BLaER1 treated with 17β-estradiol and CSF1 and Interleukin-3, amounts not matched to agents 10 nM and 100 nM (cell line): ENCODE data around the gene MPRIP.
A peak's percentile ranks its signal among the peaks of the same experiment; 100 is the strongest.
"Not testable (repeated sequence)": the region's sequence is repeated elsewhere in the genome, so short reads cannot be mapped to it uniquely, and the experiment has no call there.

Experiments
- H3K27ac ChIP-seq, 11 experiments: shearing (Covaris generic); formaldehyde crosslinking; 2 replicates each; pipeline ENCODE4 v1.8.1; 2022
- H3K27me3 ChIP-seq, 11 experiments: shearing (Covaris generic); formaldehyde crosslinking; 2 replicates each; pipeline ENCODE4 v1.8.1; 2022
- H3K36me3 ChIP-seq, 11 experiments: shearing (Covaris generic); formaldehyde crosslinking; 2 replicates each; pipeline ENCODE4 v1.8.1; 2022
- H3K4me1 ChIP-seq, 10 experiments: shearing (Covaris generic); formaldehyde crosslinking; 2 replicates each; pipeline ENCODE4 v1.8.1; 2022
- H3K4me2 ChIP-seq, 11 experiments: shearing (Covaris generic); formaldehyde crosslinking; 2 replicates each; pipeline ENCODE4 v1.8.1; 2022
- H3K4me3 ChIP-seq, 10 experiments: shearing (Covaris generic); formaldehyde crosslinking; 2 replicates each; pipeline ENCODE4 v1.8.1; 2022
- H3K9ac ChIP-seq, 11 experiments: shearing (Covaris generic); formaldehyde crosslinking; 2 replicates each; pipeline ENCODE4 v1.8.1; 2022
- H3K9me3 ChIP-seq, 11 experiments: shearing (Covaris generic); formaldehyde crosslinking; replicated peaks in 1 of 11; 2 replicates each; pipeline ENCODE4 v1.8.1; 2022
- H4K20me1 ChIP-seq, 11 experiments: shearing (Covaris generic); formaldehyde crosslinking; 2 replicates each; pipeline ENCODE4 v1.8.1; 2022
- Cebpa-rat ChIP-seq, 11 experiments: shearing (Covaris generic); IDR thresholded peaks; 2 replicates each; pipeline ENCODE4 v1.8.1; 2022

Gene MPRIP

GRCh38 chr17:17182598-17183136 lies 140.4 kb downstream of the MPRIP start:
- H3K4me2 ChIP-seq, result peak overlapping the region; percentile 59 to 98 (median 95)

GRCh38 chr17:17183744-17184143 lies 141.5 kb downstream of the MPRIP start:
- Histone ChIP-seq H3K36me3 (peaks cover 26 to 71% (median 55%) of the 10 kb centered on the region in 11 experiments), H3K9ac (peak overlapping the region in 8 of 11 experiments; percentile 54 to 79 (median 73); a peak in 14 of 22 replicates), H3K4me3 (0 out of 20 replicates have a peak overlapping the region, but pooled peaks of 1 of the 10 experiments have one; percentile 15), H4K20me1 (peaks cover 0 to 37% (median 0%) of the 10 kb centered on the region in 11 experiments; a peak in 10 of 22 replicates), H3K4me2 (peak overlapping the region; percentile 76 to 98 (median 95)), H3K4me1 (peaks cover 72 to 100% (median 100%) of the 10 kb centered on the region in 10 experiments), H3K9me3 (no peaks in the 10 kb centered on the region), H3K27me3 (no peaks in the 10 kb centered on the region), H3K27ac (peak overlapping the region in 9 of 11 experiments; percentile 61 to 89 (median 84); a peak in 16 of 22 replicates)
- no peak for TF ChIP-seq Cebpa-rat (IDR thresholded peaks at IDR 0.05)

More at GRCh38 chr17:17182598-17183136, 140.4 kb downstream of the MPRIP start:
- Histone ChIP-seq H3K9me3 (no peaks in the 10 kb centered on the region), H3K36me3 (peaks cover 32 to 71% (median 56%) of the 10 kb centered on the region in 11 experiments), H3K4me1 (peaks cover 69 to 100% (median 100%) of the 10 kb centered on the region in 10 experiments), H3K27ac (peak overlapping the region in 9 of 11 experiments; percentile 53 to 89 (median 84); a peak in 18 of 22 replicates), H4K20me1 (peaks cover 0 to 37% (median 0%) of the 10 kb centered on the region in 11 experiments; a peak in 10 of 22 replicates), H3K4me3 (peak overlapping the region in 7 of 10 experiments; percentile 23 to 53 (median 46); a peak in 12 of 20 replicates), H3K27me3 (no peaks in the 10 kb centered on the region), H3K9ac (peak overlapping the region in 10 of 11 experiments; percentile 1 to 81 (median 72); a peak in 18 of 22 replicates)
- TF ChIP-seq Cebpa-rat (IDR thresholded peaks at IDR 0.05), result no peak

DNA sequence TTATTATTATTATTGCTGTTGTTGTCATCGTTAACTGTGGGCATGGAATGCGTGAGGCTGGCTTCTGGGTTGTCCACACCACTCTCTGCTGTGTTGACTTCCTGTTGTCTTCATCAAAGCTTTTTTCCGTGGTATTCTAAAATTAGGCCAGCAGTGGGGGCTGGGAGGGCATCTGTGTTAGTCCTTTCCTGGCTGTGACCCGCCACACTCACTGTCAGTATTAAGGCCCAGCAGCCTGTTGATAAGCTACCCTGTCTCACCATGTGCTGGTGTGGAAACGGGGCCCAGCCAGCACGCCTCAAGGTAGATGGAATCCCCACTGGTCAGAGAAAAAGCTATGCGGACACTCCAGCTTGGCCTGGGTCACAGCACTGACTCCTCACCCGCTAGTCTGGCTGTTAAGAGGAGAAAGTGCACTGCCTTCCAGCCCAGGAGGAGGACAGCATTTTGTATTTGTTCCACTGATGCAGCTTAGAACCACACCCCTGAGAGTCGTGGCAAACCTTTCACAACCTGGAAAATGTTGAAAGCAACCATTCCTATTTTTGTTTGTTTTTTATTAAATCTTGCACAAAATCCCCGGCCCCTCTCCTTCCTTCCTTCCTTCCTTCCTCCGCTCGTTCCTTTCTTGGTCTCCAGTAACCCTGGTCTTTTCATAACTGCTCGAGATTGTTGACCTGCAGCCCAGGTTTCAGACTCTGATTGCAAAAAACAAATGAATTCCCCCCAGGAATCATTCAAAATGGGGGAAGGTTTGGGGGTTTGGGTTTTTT lies 142.9 kb downstream of the MPRIP start:
- H3K9ac ChIP-seq, result peak overlapping the region in 9 of 11 experiments; percentile 45 to 79 (median 71); a peak in 16 of 22 replicates
- peaks cover 86 to 100% (median 100%) of the 10 kb centered on the region in 10 experiments for H3K4me1 ChIP-seq
- not testable (repeated sequence) for H3K27me3 ChIP-seq, H3K9me3 ChIP-seq
- peak overlapping the region; percentile 76 to 98 (median 95) for H3K4me2 ChIP-seq
- peak overlapping the region in 7 of 10 experiments; percentile 17 to 51 (median 37); a peak in 9 of 20 replicates for H3K4me3 ChIP-seq
- peaks cover 16 to 66% (median 56%) of the 10 kb centered on the region in 11 experiments for H3K36me3 ChIP-seq
- peak in 6 of 11 experiments; percentile 51 to 84 (median 72); a peak in 9 of 22 replicates for TF ChIP-seq Cebpa-rat (IDR thresholded peaks at IDR 0.05)
- H3K27ac ChIP-seq, result peak overlapping the region in 10 of 11 experiments; percentile 11 to 89 (median 82); a peak in 19 of 22 replicates
- H4K20me1 ChIP-seq, result peaks cover 0 to 33% (median 0%) of the 10 kb centered on the region in 11 experiments; a peak in 10 of 22 replicates

DNA sequence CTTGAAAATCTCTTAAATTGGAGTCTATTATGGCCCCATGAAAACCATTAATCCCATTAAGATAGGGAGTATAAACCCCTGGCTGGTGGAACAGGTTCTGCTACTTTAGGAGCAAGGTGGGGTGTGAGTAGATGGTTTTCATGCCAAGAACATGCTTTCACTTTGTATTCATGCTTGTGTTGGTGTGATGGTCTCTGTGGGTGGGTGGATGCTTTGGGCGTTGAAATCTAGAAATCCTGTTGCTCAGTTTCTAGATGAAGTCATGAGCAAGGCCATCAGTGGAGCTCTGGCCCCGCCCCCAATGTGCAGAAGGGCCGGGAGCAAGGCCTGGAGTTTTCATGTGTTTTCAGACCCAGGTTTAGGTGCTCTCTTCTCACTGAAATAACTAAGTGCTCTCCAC lies 143.8 kb downstream of the MPRIP start:
- H3K36me3 ChIP-seq, result peaks cover 8 to 57% (median 48%) of the 10 kb centered on the region in 11 experiments; a peak in 21 of 22 replicates
- H3K4me1 ChIP-seq, result peaks cover 81 to 100% (median 100%) of the 10 kb centered on the region in 10 experiments

DNA sequence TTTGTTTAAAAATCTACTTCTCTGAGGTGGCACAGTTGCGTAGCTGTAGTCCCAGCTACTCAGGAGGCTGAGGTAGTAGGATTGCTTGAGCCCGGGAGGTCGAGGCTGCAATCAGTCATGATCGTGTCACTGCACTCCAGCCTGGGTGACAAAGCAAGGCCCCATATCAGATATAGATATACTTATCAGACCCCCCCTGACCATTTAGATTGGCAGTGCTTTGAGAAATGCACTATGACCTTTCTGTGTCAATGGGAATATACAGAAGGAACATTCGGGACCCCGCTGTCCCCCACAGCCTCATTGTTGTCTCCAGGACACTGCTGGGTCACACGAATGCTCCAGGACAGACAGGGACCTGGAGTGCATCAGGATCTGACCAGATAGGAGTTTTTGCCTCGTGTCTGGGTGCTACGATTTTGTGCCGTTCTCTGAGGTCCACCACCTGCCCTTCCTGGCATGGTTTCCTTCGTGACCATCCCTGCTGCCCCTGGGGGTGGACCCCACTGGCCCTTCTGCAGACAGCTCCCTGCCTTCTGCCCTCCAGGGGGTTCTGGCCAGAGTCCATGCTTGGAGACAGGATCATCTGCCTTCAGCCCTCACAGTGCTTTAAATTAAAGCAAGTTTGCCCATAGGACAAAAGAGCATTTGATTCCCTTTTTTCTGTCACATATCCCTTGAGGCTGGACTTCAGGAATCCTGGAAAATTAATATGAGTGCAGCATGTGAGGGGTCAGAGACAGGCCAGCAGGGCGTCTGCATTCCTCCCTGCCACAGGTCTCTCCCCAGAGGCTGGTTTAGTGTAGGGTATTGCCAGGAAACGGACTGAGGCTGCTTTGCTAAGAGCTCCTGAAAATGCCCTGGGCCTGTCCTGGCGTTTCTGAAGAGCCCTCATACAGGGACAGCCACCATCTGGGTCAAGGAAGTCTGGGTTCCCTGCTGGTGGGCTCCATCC lies 144.6 kb downstream of the MPRIP start:
- Histone ChIP-seq H3K4me2 (peak overlapping the region; percentile 76 to 98 (median 95)), H3K27me3 (no peaks in the 10 kb centered on the region), H4K20me1 (peaks cover 0 to 17% (median 0%) of the 10 kb centered on the region in 11 experiments; a peak in 9 of 22 replicates), H3K9ac (peak overlapping the region in 8 of 11 experiments; percentile 17 to 79 (median 73); a peak in 14 of 22 replicates), H3K4me1 (peaks cover 81 to 100% (median 100%) of the 10 kb centered on the region in 10 experiments), H3K36me3 (peaks cover 8 to 57% (median 46%) of the 10 kb centered on the region in 11 experiments; a peak in 21 of 22 replicates), H3K9me3 (no peaks in the 10 kb centered on the region), H3K27ac (peak overlapping the region in 8 of 11 experiments; percentile 74 to 89 (median 84); a peak in 17 of 22 replicates), H3K4me3 (no peak overlapping the region)
- no peak for TF ChIP-seq Cebpa-rat (IDR thresholded peaks at IDR 0.05)

More for the DNA sequence above, 143.8 kb downstream of the MPRIP start:
- H3K27ac ChIP-seq, result peak overlapping the region in 9 of 11 experiments; percentile 61 to 89 (median 84); a peak in 17 of 22 replicates
- no peaks in the 10 kb centered on the region for H3K9me3 ChIP-seq
- H3K4me2 ChIP-seq, result peak overlapping the region; percentile 76 to 98 (median 95); a peak in 21 of 22 replicates
- peaks cover 0 to 24% (median 0%) of the 10 kb centered on the region in 11 experiments; a peak in 9 of 22 replicates for H4K20me1 ChIP-seq
- no peak for TF ChIP-seq Cebpa-rat (IDR thresholded peaks at IDR 0.05)
- H3K9ac ChIP-seq, result peak overlapping the region in 7 of 11 experiments; percentile 56 to 79 (median 75); a peak in 12 of 22 replicates
- H3K27me3 ChIP-seq, result no peaks in the 10 kb centered on the region
- H3K4me3 ChIP-seq, result peak overlapping the region in 1 of 10 experiments; percentile 17; a peak in 2 of 20 replicates

- Histone ChIP-seq H3K27ac (peak overlapping the region in 8 of 11 experiments; percentile 5 to 89 (median 36); a peak in 9 of 22 replicates), H3K36me3 (peaks cover 8 to 46% (median 35%) of the 10 kb centered on the region in 11 experiments; a peak in 21 of 22 replicates), H3K4me3 (no peak overlapping the region), H3K4me1 (peaks cover 79 to 97% (median 94%) of the 10 kb centered on the region in 10 experiments), H4K20me1 (peaks cover 0 to 7% (median 0%) of the 10 kb centered on the region in 11 experiments; a peak in 2 of 22 replicates), H3K27me3 (no peaks in the 10 kb centered on the region), H3K9ac (peak overlapping the region in 1 of 11 experiments; percentile 10; a peak in 1 of 22 replicates), H3K9me3 (no peaks in the 10 kb centered on the region), H3K4me2 (peak overlapping the region in 10 of 11 experiments; percentile 65 to 98 (median 95); a peak in 19 of 22 replicates)
- no peak for TF ChIP-seq Cebpa-rat (IDR thresholded peaks at IDR 0.05)
These were observed 146.3 kb downstream of the MPRIP start for GRCh38 chr17:17188586-17188985.

DNA sequence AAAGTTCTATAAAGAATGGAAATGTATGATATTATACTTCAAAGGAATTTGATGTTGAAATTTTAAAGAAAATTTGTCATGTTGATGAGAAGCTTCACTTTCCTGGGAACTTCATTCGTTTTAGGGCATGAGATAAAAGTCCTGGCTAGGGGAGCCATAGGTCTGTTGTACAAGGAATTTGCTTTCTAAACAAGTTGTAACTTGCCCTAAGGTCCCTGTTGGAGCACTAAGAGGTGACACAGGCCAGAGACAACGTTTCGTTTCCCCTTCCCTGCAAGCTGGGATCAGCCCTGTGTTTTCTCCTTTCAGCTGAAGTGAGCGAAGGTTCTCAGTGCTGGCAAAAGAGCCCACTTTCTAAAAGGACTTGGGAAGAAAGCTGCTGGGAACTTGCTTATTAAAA lies 147.3 kb downstream of the MPRIP start:
- no peak overlapping the region for H3K4me3 ChIP-seq
- H3K9ac ChIP-seq, result peak overlapping the region in 1 of 11 experiments; percentile 25; a peak in 2 of 22 replicates
- H3K4me2 ChIP-seq, result peak overlapping the region; percentile 58 to 98 (median 95); a peak in 20 of 22 replicates
- TF ChIP-seq Cebpa-rat (IDR thresholded peaks at IDR 0.05), result no peak
- no peaks in the 10 kb centered on the region for H3K27me3 ChIP-seq
- H3K9me3 ChIP-seq, result no peaks in the 10 kb centered on the region
- H3K4me1 ChIP-seq, result peaks cover 69 to 92% (median 84%) of the 10 kb centered on the region in 10 experiments
- H3K36me3 ChIP-seq, result peaks cover 8 to 39% (median 26%) of the 10 kb centered on the region in 11 experiments; a peak in 21 of 22 replicates
- H3K27ac ChIP-seq, result peak overlapping the region in 7 of 11 experiments; percentile 5 to 89 (median 44); a peak in 11 of 22 replicates
- peaks cover 0 to 7% (median 0%) of the 10 kb centered on the region in 11 experiments; a peak in 2 of 22 replicates for H4K20me1 ChIP-seq
